Osteoblast (primary cell): ENCODE measurements around the gene GALR2. TPM values are rescaled to one million over a fixed set of nuclear protein-coding genes. Genes with fewer than 3 reads are reported as not detected.

Experiments used
- DNase-seq: peaks from one replicate; pipeline ENCODE4 v3.0.0; 2011; ENCODE audit warnings: low spot score, mixed read lengths; ENCODE audit not compliant: insufficient read length; ENCODE audit errors: missing footprints
- H2AFZ ChIP-seq: 2 replicates; pipeline ENCODE4 v1.6.0; 2011; ENCODE audit warnings: mild to moderate bottlenecking, low read length
- H3K27ac ChIP-seq: 2 replicates; pipeline ENCODE4 v1.5.1; 2011; ENCODE audit warnings: mild to moderate bottlenecking, low read depth, low read length, moderate library complexity
- H3K27me3 ChIP-seq: 2 replicates; pipeline ENCODE4 v1.6.0; 2012; ENCODE audit warnings: mild to moderate bottlenecking, control low read depth, inconsistent platforms, low read length, moderate library complexity; ENCODE audit not compliant: insufficient read depth
- H3K36me3 ChIP-seq: 2 replicates; pipeline ENCODE4 v1.5.1; 2011; ENCODE audit warnings: mild to moderate bottlenecking, low read length, control low read depth, moderate library complexity; ENCODE audit not compliant: insufficient read depth
- H3K4me1 ChIP-seq: 2 replicates; pipeline ENCODE4 v1.5.1; 2011; ENCODE audit warnings: mild to moderate bottlenecking, low read length, control low read depth, moderate library complexity; ENCODE audit not compliant: insufficient read depth
- H3K4me2 ChIP-seq: 2 replicates; pipeline ENCODE4 v1.6.0; 2011; ENCODE audit warnings: mild to moderate bottlenecking, low read length; ENCODE audit not compliant: insufficient read depth
- H3K4me3 ChIP-seq: fragments of 200-600 bp; sonication (generic); 3 replicates; pipeline ENCODE4 v1.5.1; 2012; ENCODE audit warnings: mild to moderate bottlenecking, low read length, inconsistent platforms; ENCODE audit not compliant: insufficient read depth
- H3K79me2 ChIP-seq: 2 replicates; pipeline ENCODE4 v1.6.0; 2012; ENCODE audit warnings: mild to moderate bottlenecking, low read length, control low read depth, inconsistent platforms; ENCODE audit not compliant: insufficient read depth
- H3K9me3 ChIP-seq: 2 replicates; pipeline ENCODE4 v1.5.1; 2011; ENCODE audit warnings: low read depth, low read length, control low read depth
- H4K20me1 ChIP-seq: 2 replicates; pipeline ENCODE4 v1.6.0; 2012; ENCODE audit warnings: mild to moderate bottlenecking, low read length, control low read depth; ENCODE audit not compliant: insufficient read depth
- total RNA-seq: library from RNA; depleted of rRNA; stranded (reverse); fragments of >200 nt; gene quantifications from 2 replicates; pipeline ENCODE4 v1.2.3, GENCODE V29; 2012
- TF ChIP-seq, protein P1 (sequence below): IDR thresholded peaks from 2 replicates; pipeline ENCODE4 v1.5.1; 2011; ENCODE audit warnings: mild to moderate bottlenecking, low read depth, low read length, moderate library complexity; ENCODE audit errors: extremely low read depth

Gene GALR2
- total RNA-seq, 1 donor: not detected

DNA sequence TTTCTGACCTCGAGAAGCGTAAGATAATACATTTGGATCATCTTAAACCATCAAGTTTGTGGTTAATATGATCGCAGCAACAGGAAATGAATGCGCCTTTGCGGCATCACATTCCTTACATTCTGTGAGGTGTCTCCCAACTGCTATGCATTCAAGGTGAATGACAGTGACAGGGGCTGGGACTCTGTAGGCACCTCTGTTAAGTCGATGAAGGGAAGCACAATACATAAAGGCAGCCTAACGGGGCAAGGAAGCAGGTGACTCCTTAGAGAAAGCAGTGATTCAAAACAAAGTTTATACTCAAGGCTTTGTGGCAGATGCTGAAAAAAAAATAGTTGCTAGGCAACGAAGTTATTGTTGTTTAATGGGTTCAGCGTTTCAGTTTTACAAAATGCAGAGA, 25.9 kb upstream of the GALR2 start:
- no peak overlapping the region for H3K4me2 ChIP-seq
- no peak overlapping the region for H2AFZ ChIP-seq
- H3K9me3 ChIP-seq: no peaks in the 10 kb centered on the region
- H3K36me3 ChIP-seq: peaks cover 75% of the 10 kb centered on the region
- H3K4me3 ChIP-seq: no peak overlapping the region
- DNase-seq: no peak
- no peaks in the 10 kb centered on the region for H3K27me3 ChIP-seq
- H4K20me1 ChIP-seq: peaks cover 35% of the 10 kb centered on the region
- H3K27ac ChIP-seq: no peak overlapping the region
- peaks cover 5% of the 10 kb centered on the region for H3K4me1 ChIP-seq
- TF ChIP-seq, protein P1, sequence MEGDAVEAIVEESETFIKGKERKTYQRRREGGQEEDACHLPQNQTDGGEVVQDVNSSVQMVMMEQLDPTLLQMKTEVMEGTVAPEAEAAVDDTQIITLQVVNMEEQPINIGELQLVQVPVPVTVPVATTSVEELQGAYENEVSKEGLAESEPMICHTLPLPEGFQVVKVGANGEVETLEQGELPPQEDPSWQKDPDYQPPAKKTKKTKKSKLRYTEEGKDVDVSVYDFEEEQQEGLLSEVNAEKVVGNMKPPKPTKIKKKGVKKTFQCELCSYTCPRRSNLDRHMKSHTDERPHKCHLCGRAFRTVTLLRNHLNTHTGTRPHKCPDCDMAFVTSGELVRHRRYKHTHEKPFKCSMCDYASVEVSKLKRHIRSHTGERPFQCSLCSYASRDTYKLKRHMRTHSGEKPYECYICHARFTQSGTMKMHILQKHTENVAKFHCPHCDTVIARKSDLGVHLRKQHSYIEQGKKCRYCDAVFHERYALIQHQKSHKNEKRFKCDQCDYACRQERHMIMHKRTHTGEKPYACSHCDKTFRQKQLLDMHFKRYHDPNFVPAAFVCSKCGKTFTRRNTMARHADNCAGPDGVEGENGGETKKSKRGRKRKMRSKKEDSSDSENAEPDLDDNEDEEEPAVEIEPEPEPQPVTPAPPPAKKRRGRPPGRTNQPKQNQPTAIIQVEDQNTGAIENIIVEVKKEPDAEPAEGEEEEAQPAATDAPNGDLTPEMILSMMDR: no peak
- peaks cover 33% of the 10 kb centered on the region for H3K79me2 ChIP-seq

- Histone ChIP-seq H3K36me3 (peaks cover 75% of the 10 kb centered on the region), H3K9me3 (peaks cover 3% of the 10 kb centered on the region), H3K27ac (no peak overlapping the region), H2AFZ (no peak overlapping the region), H3K4me3 (no peak overlapping the region), H3K4me2 (no peak overlapping the region), H3K27me3 (no peaks in the 10 kb centered on the region), H3K79me2 (peaks cover 33% of the 10 kb centered on the region), H4K20me1 (peaks cover 38% of the 10 kb centered on the region), H3K4me1 (peaks cover 11% of the 10 kb centered on the region)
- no peak for DNase-seq
- TF ChIP-seq, protein P1: no peak
Measured at GRCh38 chr17:76049239-76049638, 25.3 kb upstream of the GALR2 start.

DNA sequence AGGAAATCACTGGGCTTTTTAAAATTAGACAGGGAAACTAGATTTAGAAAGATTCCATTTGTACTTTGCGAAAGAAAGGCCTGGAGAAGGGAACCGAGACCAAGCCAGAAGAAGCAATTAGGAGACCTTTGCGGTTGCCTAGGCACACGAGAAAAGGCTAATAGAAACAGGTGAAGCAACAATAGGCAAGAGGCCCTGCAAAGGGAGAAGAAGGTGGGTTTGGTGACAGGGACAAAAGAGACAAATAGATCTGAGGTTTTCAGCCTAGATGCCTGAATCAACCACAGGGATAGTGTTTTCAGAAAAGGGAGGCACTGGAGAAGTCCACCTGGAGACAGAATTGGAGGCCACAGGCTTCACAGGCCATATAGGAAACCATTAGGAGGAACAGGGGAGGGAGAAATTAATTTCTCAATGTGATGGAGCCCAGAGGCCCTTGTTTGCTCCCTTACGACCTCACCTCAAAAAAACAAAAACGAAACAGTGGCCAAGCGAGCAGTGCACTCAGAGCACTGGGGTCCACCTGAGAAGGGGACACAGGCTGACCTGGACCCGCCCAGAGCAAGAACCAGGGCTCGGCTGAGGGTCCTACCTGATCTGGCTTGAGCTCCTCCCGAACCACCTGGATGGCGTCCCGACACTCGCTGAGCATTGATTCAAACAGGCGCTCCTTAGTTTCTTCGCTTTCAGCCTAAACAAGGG, 24.6 kb upstream of the GALR2 start:
- Histone ChIP-seq H3K4me3 (no peak overlapping the region), H3K9me3 (peaks cover 3% of the 10 kb centered on the region), H3K4me1 (peaks cover 12% of the 10 kb centered on the region), H2AFZ (no peak overlapping the region), H3K27me3 (no peaks in the 10 kb centered on the region), H3K4me2 (no peak overlapping the region), H3K79me2 (peaks cover 33% of the 10 kb centered on the region), H3K36me3 (peaks cover 74% of the 10 kb centered on the region), H4K20me1 (peaks cover 38% of the 10 kb centered on the region), H3K27ac (no peak overlapping the region)
- TF ChIP-seq, protein P1: no peak
- no peak for DNase-seq

DNA sequence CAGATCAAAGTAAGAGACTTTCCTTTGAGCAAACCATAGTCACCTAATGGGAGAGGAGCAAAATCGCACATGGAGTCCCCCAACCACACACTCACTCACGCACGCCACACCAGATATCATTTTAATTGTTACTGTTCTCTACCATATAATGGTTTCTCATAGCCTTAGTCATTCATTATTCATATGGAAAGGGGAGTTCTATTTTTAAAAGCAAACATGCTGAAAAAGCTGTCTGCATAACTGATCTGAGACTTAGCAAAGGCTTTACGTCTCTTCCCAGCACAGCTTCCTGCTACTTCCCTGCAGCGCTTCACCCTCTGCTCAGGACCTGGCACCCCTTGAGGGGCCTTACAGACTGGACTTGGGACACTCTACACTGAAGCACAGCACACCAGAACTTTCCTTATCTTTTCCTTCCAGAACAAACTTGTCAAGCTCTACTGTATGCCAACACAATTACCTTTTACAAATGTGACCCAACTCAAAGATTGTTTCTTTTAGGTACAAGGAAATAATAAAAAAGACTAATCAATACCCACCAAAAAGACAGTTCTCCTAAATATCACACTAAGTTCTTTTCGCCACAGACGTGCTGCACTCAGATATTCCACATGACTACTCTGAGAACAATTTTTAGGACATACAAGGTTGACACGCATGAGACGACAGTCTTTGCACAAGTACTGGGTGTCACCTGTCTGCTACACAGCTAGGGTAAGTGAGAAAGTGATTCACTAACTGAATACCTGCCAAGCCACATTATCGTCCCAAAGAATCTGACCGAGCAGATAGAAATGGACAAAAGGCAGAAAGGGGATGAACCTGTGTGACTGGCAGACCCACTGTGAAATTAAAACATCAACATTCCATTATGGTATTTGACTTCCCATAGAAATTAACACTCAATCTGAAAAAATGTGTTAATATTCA, 23.8 kb upstream of the GALR2 start:
- TF ChIP-seq, protein P1: no peak
- DNase-seq: no peak
- no peaks in the 10 kb centered on the region for H3K27me3 ChIP-seq
- peaks cover 33% of the 10 kb centered on the region for H3K79me2 ChIP-seq
- no peak overlapping the region for H3K27ac ChIP-seq
- peaks cover 68% of the 10 kb centered on the region for H3K36me3 ChIP-seq
- H2AFZ ChIP-seq: no peak overlapping the region
- H4K20me1 ChIP-seq: peaks cover 38% of the 10 kb centered on the region
- peaks cover 12% of the 10 kb centered on the region for H3K4me1 ChIP-seq
- H3K9me3 ChIP-seq: peaks cover 3% of the 10 kb centered on the region
- no peak overlapping the region for H3K4me2 ChIP-seq
- H3K4me3 ChIP-seq: no peak overlapping the region
